NCI-H1092 (cell line): Measurements from ENCODE around the gene CASR.

Experiments
- DNase-seq: peaks from one replicate; lab custom pipeline; 2025; lab: John Stamatoyannopoulos, UW

Gene CASR

GRCh38 chr3:122214711-122215110, 31.2 kb downstream of the CASR start:
- DNase-seq: no peak

- no peak for DNase-seq
Observed at GRCh38 chr3:122215592-122216298, 32.3 kb downstream of the CASR start.

GRCh38 chr3:122217901-122218300, 34.4 kb downstream of the CASR start:
- DNase-seq: no peak

GRCh38 chr3:122219242-122219872, 35.9 kb downstream of the CASR start:
- DNase-seq: no peak

- DNase-seq: no peak
Observed at GRCh38 chr3:122227036-122227781, 43.7 kb downstream of the CASR start.

GRCh38 chr3:122230174-122230573, 46.7 kb downstream of the CASR start:
- no peak for DNase-seq

GRCh38 chr3:122231465-122232157, 48.1 kb downstream of the CASR start:
- DNase-seq: no peak

GRCh38 chr3:122232485-122232884, 49.0 kb downstream of the CASR start:
- no peak for DNase-seq

GRCh38 chr3:122233101-122233952, 49.9 kb downstream of the CASR start:
- no peak for DNase-seq

GRCh38 chr3:122234117-122234516, 50.6 kb downstream of the CASR start:
- DNase-seq: no peak

GRCh38 chr3:122235147-122235546, 51.7 kb downstream of the CASR start:
- no peak for DNase-seq

- DNase-seq: no peak
Observed at GRCh38 chr3:122239112-122239511, 55.6 kb downstream of the CASR start.

GRCh38 chr3:122245513-122246174, 62.2 kb downstream of the CASR start:
- no peak for DNase-seq

- no peak for DNase-seq
Observed at GRCh38 chr3:122246199-122246598, 62.7 kb downstream of the CASR start.

GRCh38 chr3:122247087-122247824, 63.8 kb downstream of the CASR start:
- DNase-seq: no peak

GRCh38 chr3:122247825-122248185, 64.3 kb downstream of the CASR start:
- peak; percentile 3 for DNase-seq

- DNase-seq: no peak
Observed at GRCh38 chr3:122251428-122251827, 68.0 kb downstream of the CASR start.

GRCh38 chr3:122253581-122253980, 70.1 kb downstream of the CASR start:
- DNase-seq: no peak

GRCh38 chr3:122255757-122256439, 72.4 kb downstream of the CASR start:
- no peak for DNase-seq
